Liver (tissue), 3 donors: Measurements from ENCODE around the gene ZFYVE9.

ENCODE experiments used
- EGR1 ChIP-seq, 2 donors: IDR thresholded peaks; 2 replicates each; pipeline ENCODE4 v1.6.1; 2016 to 2018; ENCODE audit warnings: antibody characterized with exemption in 2 of 2, low read depth in 2 of 2
- FOXA1 ChIP-seq: IDR thresholded peaks from 2 replicates; pipeline ENCODE4 v1.6.1; 2016; ENCODE audit warnings: antibody characterized with exemption
- FOXA2 ChIP-seq: IDR thresholded peaks from 2 replicates; pipeline ENCODE4 v1.6.1; 2016; ENCODE audit warnings: antibody characterized with exemption
- HNF4A ChIP-seq, 2 donors: conservative IDR thresholded peaks; 2 replicates each; pipeline ENCODE4 v1.6.1; 2016; ENCODE audit warnings: antibody characterized with exemption in 2 of 2, mild to moderate bottlenecking in 2 of 2
- JUND ChIP-seq, 2 donors: IDR thresholded peaks; 2 replicates each; pipeline ENCODE4 v1.6.1; 2016; ENCODE audit warnings: antibody characterized with exemption in 2 of 2
- RAD21 ChIP-seq, 2 donors: IDR thresholded peaks; 2 replicates each; pipeline ENCODE4 v1.6.1; 2016; ENCODE audit warnings: antibody characterized with exemption in 2 of 2, mild to moderate bottlenecking in 2 of 2
- REST ChIP-seq: IDR thresholded peaks from 2 replicates; pipeline ENCODE4 v1.6.1; 2016; ENCODE audit warnings: antibody characterized with exemption, mild to moderate bottlenecking
- RXRA ChIP-seq, 2 donors: IDR thresholded peaks; 2 replicates each; pipeline ENCODE4 v1.6.1; 2017 to 2018; ENCODE audit warnings: antibody characterized with exemption in 2 of 2, mild to moderate bottlenecking in 1 of 2
- SP1 ChIP-seq: IDR thresholded peaks from 2 replicates; pipeline ENCODE4 v1.6.1; 2018; ENCODE audit warnings: antibody characterized with exemption, mild to moderate bottlenecking
- TAF1 ChIP-seq: conservative IDR thresholded peaks from 2 replicates; pipeline ENCODE4 v1.6.1; 2016; ENCODE audit warnings: antibody characterized with exemption, mild to moderate bottlenecking
- YY1 ChIP-seq: IDR thresholded peaks from 2 replicates; pipeline ENCODE4 v1.6.1; 2016; ENCODE audit warnings: antibody characterized with exemption, mild to moderate bottlenecking
- TF ChIP-seq, protein P1 (sequence below): IDR thresholded peaks from 2 replicates; pipeline ENCODE4 v1.6.1; 2016; ENCODE audit warnings: antibody characterized with exemption
- TF ChIP-seq, protein P2 (sequence below): fragments of 150-350 bp; IDR thresholded peaks from 2 replicates; pipeline ENCODE4 v1.5.1; 2017; ENCODE audit warnings: improper control_type of control experiment, low read depth, low read length; ENCODE audit not compliant: missing input control
- TF ChIP-seq, protein P3 (sequence below): IDR thresholded peaks from 2 replicates; pipeline ENCODE4 v1.6.1; 2016; ENCODE audit warnings: antibody characterized with exemption
- donor health status: healthy.
- donor health status: healthy.

- TF ChIP-seq, protein P1, sequence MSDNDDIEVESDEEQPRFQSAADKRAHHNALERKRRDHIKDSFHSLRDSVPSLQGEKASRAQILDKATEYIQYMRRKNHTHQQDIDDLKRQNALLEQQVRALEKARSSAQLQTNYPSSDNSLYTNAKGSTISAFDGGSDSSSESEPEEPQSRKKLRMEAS = no peak
- TF ChIP-seq YY1 = no peak
- TF ChIP-seq, protein P2, sequence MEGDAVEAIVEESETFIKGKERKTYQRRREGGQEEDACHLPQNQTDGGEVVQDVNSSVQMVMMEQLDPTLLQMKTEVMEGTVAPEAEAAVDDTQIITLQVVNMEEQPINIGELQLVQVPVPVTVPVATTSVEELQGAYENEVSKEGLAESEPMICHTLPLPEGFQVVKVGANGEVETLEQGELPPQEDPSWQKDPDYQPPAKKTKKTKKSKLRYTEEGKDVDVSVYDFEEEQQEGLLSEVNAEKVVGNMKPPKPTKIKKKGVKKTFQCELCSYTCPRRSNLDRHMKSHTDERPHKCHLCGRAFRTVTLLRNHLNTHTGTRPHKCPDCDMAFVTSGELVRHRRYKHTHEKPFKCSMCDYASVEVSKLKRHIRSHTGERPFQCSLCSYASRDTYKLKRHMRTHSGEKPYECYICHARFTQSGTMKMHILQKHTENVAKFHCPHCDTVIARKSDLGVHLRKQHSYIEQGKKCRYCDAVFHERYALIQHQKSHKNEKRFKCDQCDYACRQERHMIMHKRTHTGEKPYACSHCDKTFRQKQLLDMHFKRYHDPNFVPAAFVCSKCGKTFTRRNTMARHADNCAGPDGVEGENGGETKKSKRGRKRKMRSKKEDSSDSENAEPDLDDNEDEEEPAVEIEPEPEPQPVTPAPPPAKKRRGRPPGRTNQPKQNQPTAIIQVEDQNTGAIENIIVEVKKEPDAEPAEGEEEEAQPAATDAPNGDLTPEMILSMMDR = no peak
- TF ChIP-seq SP1 = no peak
- no peak for TF ChIP-seq REST
- TF ChIP-seq JUND (IDR thresholded peaks at IDR 0.05) = no peak
- no peak for TF ChIP-seq RAD21 (IDR thresholded peaks at IDR 0.05)
- TF ChIP-seq HNF4A (conservative IDR thresholded peaks at IDR 0.05) = no peak
- TF ChIP-seq FOXA1 = no peak
- TF ChIP-seq EGR1 (IDR thresholded peaks at IDR 0.05; ENCODE audit: low read depth in 2 of 2) = no peak
- TF ChIP-seq FOXA2 = no peak
- TF ChIP-seq TAF1 = no peak
- TF ChIP-seq, protein P3, sequence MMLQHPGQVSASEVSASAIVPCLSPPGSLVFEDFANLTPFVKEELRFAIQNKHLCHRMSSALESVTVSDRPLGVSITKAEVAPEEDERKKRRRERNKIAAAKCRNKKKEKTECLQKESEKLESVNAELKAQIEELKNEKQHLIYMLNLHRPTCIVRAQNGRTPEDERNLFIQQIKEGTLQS = no peak
- TF ChIP-seq RXRA (IDR thresholded peaks at IDR 0.05) = no peak
Measured at GRCh38 chr1:52189898-52190480, 48.1 kb downstream of the ZFYVE9 start.
